DMS 273 (cell line): ENCODE measurements around the gene FGF1.
"Not testable (repeated sequence)": the region's sequence is repeated elsewhere in the genome, so short reads cannot be mapped to it uniquely, and the experiment has no call there.

ENCODE experiments used
- DNase-seq: peaks from one replicate; lab custom pipeline; 2025; ENCODE audit not compliant: unreplicated experiment; lab: John Stamatoyannopoulos, UW

FGF1 gene

GRCh38 chr5:142671266-142671665, 14.6 kb downstream of the FGF1 start:
- no peak for DNase-seq

- DNase-seq, result no peak
Observed at GRCh38 chr5:142670804-142671203, 15.1 kb downstream of the FGF1 start.

GRCh38 chr5:142669477-142669876, 16.4 kb downstream of the FGF1 start:
- peak; percentile 64 for DNase-seq

- no peak for DNase-seq
Observed at GRCh38 chr5:142668336-142668735, 17.6 kb downstream of the FGF1 start.

- DNase-seq, result no peak
Observed at GRCh38 chr5:142667831-142668230, 18.1 kb downstream of the FGF1 start.

GRCh38 chr5:142664636-142665035, 21.3 kb downstream of the FGF1 start:
- DNase-seq, result no peak

GRCh38 chr5:142664067-142664466, 21.8 kb downstream of the FGF1 start:
- DNase-seq, result no peak

- no peak for DNase-seq
Observed at GRCh38 chr5:142663246-142663645, 22.6 kb downstream of the FGF1 start.

- DNase-seq, result no peak
Observed at GRCh38 chr5:142661957-142662356, 23.9 kb downstream of the FGF1 start.

- DNase-seq, result no peak
Observed at GRCh38 chr5:142661143-142661542, 24.7 kb downstream of the FGF1 start.

- DNase-seq, result no peak
Observed at GRCh38 chr5:142660731-142661130, 25.2 kb downstream of the FGF1 start.

GRCh38 chr5:142660196-142660595, 25.7 kb downstream of the FGF1 start:
- no peak for DNase-seq

GRCh38 chr5:142659405-142659804, 26.5 kb downstream of the FGF1 start:
- no peak for DNase-seq

GRCh38 chr5:142658278-142658677, 27.6 kb downstream of the FGF1 start:
- DNase-seq, result no peak

GRCh38 chr5:142657446-142657845, 28.4 kb downstream of the FGF1 start:
- no peak for DNase-seq

GRCh38 chr5:142655339-142656267, 30.3 kb downstream of the FGF1 start:
- DNase-seq, result peak; percentile 88

- DNase-seq, result peak; percentile 47
Observed at GRCh38 chr5:142654578-142655058, 31.3 kb downstream of the FGF1 start.

- no peak for DNase-seq
Observed at GRCh38 chr5:142653321-142653720, 32.6 kb downstream of the FGF1 start.

- no peak for DNase-seq
Observed at GRCh38 chr5:142652563-142652962, 33.3 kb downstream of the FGF1 start.

- DNase-seq, result no peak
Observed at GRCh38 chr5:142650881-142651280, 35.0 kb downstream of the FGF1 start.

GRCh38 chr5:142650060-142650459, 35.8 kb downstream of the FGF1 start:
- no peak for DNase-seq

- DNase-seq, result not testable (repeated sequence)
Observed at GRCh38 chr5:142648108-142648507, 37.8 kb downstream of the FGF1 start.

GRCh38 chr5:142645456-142645855, 40.4 kb downstream of the FGF1 start:
- DNase-seq, result peak; percentile 11
